Thyroid gland (tissue), 4 donors: Measurements from ENCODE around the gene DDN.

ENCODE experiments used
- CTCF ChIP-seq, 6 experiments: fragments of 200-600 bp in 3 of 6; fragments of 450-650 bp in 3 of 6; sonication (generic) in 3 of 6; IDR thresholded peaks; one replicate each; pipeline ENCODE4 v1.5.1; 2016 to 2019; ENCODE audit warnings: antibody characterized with exemption in 6 of 6, mild to moderate bottlenecking in 2 of 6, inconsistent platforms in 1 of 6, moderate library complexity in 1 of 6
- POLR2A ChIP-seq, 2 donors: fragments of 450-650 bp; IDR thresholded peaks; one replicate each; pipeline ENCODE4 v1.6.1; 2017; ENCODE audit warnings: antibody characterized with exemption in 2 of 2, mild to moderate bottlenecking in 2 of 2, moderate library complexity in 1 of 2

- TF ChIP-seq CTCF (IDR thresholded peaks at IDR 0.05), result no peak
- TF ChIP-seq POLR2A (IDR thresholded peaks at IDR 0.05), result no peak
Measured at GRCh38 chr12:49022558-49023178, 23.5 kb upstream of the DDN start.
